ENCODE data around the gene SCO2.
"Not testable (repeated sequence)": the region's sequence is repeated elsewhere in the genome, so short reads cannot be mapped to it uniquely, and the experiment has no call there.

The SCO2 gene

DNA sequence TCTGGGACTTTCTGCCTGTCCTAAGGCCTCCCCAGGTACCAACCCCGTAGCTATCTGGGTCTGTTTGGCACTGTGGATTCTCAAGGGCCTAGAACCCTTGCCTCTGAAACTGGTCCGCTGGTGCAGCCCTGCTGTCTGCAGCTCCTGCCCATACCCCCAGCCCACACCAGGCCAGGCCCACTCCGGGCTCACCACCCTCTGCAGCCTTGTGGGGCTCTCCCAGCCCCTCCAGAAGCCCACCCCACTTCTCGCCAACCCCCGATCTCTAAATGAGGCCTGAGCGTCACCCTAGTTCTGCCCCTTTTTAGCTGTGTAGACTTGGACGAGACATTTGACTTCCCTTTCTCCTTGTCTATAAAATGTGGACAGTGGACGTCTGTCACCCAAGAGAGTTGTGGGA is 25.0 kb upstream of the SCO2 start:
- DNase-seq = no peak

- no peak for DNase-seq
Observed at GRCh38 chr22:50548921-50549790, 23.8 kb upstream of the SCO2 start.

DNA sequence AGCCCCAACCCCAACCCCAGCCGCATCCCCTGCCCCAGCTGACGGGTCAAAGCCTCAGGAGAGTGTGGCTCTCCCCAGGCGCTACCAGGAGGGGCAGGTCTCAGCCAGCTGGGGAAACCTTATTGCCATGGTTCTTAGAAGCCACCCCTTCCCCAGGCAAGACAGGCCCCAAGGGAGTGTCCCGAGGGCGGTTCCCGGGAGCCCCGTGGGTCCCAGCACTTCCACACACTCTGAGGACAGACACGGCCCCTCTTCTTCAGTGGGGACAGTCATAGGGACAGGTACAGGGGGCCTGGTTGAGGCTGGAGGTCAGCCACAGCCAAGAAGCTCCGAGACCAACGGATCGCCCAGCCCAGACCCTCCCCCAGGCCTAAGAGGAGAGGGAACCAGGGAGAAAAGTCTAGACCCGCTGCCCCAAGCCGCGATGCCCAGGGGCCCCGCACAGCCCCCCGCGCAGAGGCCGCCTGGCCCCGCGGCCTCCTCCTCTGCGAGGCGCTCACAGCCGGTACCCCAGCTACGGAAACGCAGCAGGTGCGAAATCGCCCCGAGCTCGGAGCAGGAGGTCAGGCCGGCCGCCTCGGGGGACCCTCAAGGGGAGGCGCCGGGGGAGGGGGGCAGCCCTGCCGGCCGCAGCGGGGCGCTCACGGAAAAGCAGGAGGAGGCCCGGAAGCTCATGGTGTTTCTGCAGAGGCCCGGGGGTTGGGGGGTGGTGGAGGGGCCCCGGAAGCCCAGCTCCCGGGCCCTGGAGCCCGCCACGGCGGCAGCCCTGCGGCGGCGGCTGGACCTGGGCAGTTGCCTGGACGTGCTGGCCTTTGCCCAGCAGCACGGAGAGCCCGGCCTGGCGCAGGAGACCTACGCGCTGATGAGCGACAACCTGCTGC is 22.9 kb upstream of the SCO2 start:
- DNase-seq = no peak

- no peak for DNase-seq
Observed at GRCh38 chr22:50547263-50547985, 22.0 kb upstream of the SCO2 start.

DNA sequence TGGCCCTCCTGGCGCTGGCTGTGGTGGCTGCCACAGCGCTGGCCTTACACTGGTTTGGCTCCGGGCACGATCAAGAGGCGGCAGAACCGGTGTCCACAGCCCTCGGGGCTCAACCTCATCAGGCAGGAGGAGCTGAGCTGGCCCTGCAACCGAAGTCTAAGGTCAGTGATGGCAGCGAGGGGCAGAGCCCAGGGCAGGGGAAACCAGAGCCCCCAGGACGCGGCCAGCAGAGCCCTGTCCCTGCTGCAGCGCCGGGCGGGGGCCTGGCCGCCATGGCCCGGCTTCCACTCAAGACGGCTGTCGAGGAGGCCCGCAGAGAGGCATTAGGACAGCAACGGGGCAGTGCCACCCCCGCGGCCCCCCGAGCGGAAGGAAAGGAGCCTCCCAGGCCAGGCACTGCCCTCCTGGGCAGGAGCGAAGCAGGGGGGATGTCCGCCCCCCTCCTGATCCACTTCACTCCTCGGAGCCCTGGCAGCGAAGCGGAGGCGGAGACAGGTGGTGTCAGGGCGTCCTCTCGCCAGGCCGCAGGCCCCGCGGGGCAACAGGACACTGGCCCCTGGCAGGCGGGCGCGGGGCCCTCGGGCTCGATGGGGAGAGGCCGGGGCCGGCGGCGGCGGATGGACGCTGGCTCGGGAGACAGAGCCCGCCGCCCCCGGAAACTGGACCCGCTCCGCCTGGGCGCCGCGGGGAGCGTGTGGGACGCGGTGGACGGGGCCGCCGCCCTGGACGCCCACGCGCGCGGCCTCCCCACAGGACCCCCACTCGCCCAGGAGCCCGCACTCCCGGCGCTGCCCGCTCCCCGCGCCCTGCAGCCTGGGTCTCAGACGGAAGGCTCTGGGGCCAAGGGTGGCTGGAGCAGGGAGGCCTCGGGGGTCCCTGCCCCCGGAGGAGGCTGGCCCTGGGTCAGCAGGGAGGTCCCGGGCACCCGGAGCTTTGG is 21.2 kb upstream of the SCO2 start:
- DNase-seq = no peak

DNA sequence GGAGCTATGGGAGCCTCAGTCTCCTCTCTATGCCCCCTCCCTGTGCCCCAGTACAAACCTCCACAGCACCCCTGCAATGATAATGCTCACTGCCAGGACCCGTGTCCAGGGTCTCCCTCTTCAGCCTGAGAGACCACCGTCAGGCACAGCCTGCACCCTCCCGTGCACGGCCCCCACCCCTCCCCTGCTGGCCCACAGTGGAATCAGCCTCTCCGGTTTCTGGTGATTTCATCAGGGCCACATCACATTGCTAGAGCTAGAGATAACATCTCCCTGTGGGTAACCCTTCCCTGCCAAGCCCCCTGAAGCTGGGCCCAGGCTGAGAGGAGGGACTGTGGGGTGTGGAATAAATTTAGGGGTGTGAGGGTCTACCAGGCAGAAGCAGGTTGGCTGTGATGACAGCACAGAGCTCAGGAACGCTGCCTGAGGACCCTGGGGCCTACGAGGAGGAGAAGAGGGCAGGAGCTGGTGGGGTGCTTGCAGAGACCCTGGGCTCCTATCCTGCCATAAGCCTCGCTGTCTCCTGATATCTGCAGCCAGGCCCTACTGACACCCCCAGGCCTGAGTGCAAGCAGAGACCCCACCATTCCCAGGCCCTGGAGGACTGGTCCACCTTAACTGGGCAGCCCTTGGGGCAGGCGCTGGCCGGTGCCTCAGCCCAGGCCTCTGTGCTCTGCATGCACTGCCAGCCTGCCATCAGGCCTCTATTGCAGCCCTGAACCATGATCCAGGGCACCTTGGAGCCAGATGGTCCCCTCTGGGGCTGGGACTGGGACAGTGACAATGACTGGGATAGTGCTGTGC is 20.3 kb upstream of the SCO2 start, which contains the start of gene KLHDC7B:
Gene KLHDC7B, plus strand, starts transcription at position 378 of the 804 bp plus-strand sequence. Its CDS starts 345 bp downstream, at position 723.
- no peak for DNase-seq

DNA sequence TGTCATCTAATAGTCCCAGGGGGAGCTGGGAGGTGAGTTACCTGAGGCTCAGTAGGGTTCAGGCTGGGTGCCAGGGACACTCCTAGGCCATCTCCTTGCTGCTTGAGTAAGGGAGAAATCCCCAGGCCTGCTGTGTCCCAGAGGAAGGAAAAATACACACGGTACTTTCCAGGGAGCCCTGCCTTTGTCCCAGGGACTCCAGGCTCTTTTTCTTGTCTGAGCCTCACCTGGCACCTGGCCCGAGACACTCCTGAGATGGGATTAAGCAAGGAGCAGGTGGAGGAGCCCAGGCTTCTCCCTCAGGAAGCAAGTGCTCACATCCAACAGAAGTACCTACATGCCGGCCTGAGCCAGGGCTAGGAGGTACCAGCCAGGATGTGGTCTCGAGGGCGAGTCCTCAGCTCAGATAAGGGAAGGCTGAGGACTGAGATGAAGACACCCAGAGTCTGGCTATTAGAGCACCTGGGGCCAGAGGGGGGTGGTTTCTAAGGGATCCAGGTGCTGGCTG is 19.4 kb upstream of the SCO2 start:
- DNase-seq = no peak

DNA sequence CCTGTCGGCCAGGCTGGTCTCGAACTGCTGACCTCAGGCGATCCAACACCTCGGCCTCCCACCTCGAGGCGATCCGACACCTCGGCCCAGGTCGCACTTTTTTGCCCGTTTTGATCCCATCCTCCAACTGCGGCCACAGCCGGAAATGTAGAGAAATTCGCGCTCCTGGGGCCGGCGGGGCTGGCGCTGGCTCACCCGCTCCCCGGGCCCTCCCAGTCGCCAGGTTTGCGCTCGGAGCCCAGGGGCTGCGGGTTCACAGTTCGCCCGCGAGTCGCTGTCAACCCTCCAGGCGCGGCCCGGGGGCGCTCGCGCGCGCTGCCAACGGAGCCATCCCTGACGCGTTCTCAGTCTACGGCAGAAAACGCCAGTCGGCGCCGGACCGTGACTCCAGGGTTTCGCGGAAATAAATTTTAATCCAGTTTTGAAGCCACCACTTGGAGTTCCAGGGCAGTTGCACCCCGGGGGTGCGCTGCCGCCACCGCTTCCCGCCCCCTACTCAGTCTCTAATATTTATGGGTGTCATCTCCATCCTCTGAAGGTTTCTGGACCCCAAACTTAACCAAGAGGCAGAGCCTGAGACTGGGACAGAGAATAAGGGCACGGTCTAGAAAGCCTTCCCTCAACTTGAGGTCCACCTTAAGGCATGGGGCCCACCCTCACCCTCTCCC is 18.8 kb upstream of the SCO2 start:
- DNase-seq = no peak

DNA sequence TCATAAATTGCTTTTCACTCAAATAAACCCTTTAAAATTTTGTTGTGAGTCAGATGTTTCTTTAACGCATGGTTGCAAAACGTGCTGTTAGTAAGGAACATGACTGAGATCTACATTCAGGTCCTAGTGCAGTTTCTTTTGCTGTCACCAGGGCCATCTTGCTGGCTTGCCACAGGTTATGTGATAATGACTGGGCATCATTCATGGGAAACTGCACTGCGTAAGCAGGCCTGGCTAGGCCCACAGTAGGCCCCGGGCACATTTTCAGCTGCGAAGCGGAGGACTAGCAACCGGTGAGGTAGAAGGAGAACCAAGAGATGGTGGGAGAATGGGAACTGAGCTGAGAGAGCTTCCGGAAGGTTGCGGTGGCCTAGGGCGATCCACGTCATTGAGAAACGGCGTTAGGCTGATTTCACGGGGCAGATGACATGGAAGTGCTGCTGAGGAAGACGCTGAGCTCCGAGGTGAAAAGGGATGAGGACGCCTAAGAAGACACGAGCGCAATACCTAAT is 17.1 kb upstream of the SCO2 start:
- DNase-seq = no peak

GRCh38 chr22:50541667-50542026 is 16.2 kb upstream of the SCO2 start:
- DNase-seq = not testable (repeated sequence)

DNA sequence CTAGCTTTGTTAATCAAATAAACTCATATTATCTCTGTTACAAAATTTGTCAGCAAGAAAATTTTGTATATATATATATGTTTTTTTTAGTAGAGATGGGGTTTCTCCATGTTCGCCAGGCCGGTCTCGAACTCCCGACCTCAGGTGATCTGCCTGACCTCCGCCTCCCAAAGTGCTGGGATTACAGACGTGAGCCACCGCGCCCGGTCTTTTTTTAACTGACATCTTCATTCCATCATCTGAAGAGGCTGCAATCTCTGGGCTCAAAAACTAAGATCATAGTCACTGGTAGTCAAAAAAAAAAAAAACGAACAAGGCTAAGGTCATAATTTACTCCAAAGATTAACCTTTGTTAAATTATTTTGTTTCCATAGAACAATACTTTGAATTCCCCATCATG is 15.0 kb upstream of the SCO2 start:
- DNase-seq = no peak

DNA sequence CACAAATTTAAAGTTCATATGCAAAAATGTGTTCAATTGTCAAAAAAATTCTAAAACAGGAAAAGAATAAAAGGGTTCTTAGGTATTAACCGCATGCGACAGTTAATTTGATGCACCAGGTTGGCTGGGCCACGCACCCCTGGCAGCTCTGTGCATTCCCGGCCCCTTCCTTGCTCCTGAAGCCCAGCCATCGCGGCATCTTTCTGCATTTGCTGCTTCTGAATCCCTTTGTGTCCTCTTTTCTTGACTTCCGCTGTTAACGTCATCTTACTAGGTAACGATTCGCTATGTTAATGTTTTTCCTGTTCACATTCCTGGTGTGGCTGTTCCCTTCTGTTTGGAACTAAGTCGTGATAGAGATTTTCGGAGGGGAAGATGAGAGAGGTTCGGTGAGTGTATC is 12.4 kb upstream of the SCO2 start:
- DNase-seq = no peak

GRCh38 chr22:50536226-50536625 is 10.8 kb upstream of the SCO2 start:
- DNase-seq = no peak

DNA sequence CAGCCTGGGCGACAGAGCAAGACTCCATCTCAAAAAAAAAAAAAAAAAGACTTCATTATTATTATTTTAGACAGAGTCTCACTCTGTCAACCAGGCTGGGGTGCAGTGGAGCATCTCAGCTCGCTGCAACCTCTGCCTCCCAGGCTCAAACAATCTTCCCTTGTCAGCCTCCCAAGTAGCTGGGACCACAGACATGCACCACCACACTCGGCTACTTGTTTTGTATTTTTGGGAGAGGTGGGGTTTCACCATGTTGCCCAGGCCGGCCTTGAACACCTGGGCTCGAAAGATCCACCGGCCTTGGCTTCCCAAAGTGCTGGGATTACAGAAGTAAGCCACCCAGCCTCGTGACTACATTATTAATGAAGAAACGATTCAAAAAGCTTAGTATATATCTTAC is 9.7 kb upstream of the SCO2 start:
- DNase-seq = no peak

DNA sequence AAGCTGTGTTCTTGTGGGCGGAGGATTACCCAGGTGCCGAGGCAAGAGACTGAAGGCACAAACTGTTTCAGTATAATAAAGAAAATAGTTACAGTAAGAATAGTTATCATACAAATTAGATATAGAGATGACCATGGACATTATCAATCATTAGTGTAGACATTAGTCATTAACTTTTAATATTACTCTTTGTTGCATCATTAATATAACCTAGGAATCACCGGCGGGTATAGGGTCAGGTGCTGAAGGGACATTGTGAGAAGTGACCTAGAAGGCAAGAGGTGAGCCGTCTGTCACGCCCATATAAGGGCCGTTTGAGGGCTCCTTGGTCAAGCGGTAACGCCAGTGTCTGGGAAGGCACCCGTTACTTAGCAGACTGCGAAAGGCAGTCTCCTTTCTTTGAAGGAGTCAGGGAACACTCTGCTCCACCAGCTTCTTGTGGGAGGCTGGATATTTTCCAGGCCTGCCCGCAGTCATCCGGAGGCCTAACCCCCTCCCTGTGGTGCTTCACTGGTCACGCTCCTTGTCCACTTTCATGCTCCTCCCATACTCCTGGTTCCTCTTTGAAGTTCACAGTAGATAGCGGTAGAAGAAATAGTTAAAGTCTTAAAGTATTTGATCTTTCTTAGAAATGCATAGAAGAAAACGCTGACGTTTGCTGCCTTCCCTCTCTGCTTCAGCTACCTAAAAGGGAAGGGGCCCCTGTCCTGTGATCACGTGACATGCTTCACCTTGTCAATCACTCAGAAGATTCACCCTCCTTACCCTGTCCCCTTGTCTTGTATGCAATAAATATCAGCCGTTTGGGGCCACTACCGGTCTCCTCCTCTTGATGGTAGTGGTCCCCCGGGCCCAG is 8.7 kb upstream of the SCO2 start:
- not testable (repeated sequence) for DNase-seq

- DNase-seq = no peak
Observed at GRCh38 chr22:50532824-50533796, 7.7 kb upstream of the SCO2 start.

GRCh38 chr22:50531962-50532674 is 6.7 kb upstream of the SCO2 start:
- no peak for DNase-seq

Measured in NCI-H1694 (cell line).